ENCODE results near the gene ESX1. TPM values are rescaled to one million over a fixed set of nuclear protein-coding genes. Genes with fewer than 3 reads are reported as not detected.

Gene ESX1
- not detected for polyA plus RNA-seq (2013, experiment 1 of 2)
- not detected for polyA plus RNA-seq (2013, experiment 2 of 2)

GRCh38 chrX:104254442-104255115 is at the start of gene ESX1:
Gene ESX1, minus strand, starts transcription at chrX:104254933. Its CDS starts 84 bp downstream, at chrX:104254849.
- peak within 1 kb of the TSS; percentile 31 for H3K4me3 ChIP-seq (ENCODE audit: extremely low read depth, insufficient read depth, low read length, poor library complexity, severe bottlenecking)
- H3K27ac ChIP-seq (ENCODE audit: low read depth, low read length, severe bottlenecking) = no peak within 1 kb of the TSS
- no peaks in the 10 kb centered on the region for H3K36me3 ChIP-seq (ENCODE audit: control insufficient read depth, insufficient read depth, low read length)
- no peaks in the 10 kb centered on the region for H3K4me1 ChIP-seq (ENCODE audit: control insufficient read depth, insufficient read depth, low read length, poor library complexity, severe bottlenecking)
- no peaks in the 10 kb centered on the region for H3K9me3 ChIP-seq (ENCODE audit: control insufficient read depth, low read length)
- 1 to 2% methylated on average over 31 to 42 of the region's 56 CpGs for WGBS, 2 experiments (ENCODE audit: insufficient coverage in 2 of 2)

DNA sequence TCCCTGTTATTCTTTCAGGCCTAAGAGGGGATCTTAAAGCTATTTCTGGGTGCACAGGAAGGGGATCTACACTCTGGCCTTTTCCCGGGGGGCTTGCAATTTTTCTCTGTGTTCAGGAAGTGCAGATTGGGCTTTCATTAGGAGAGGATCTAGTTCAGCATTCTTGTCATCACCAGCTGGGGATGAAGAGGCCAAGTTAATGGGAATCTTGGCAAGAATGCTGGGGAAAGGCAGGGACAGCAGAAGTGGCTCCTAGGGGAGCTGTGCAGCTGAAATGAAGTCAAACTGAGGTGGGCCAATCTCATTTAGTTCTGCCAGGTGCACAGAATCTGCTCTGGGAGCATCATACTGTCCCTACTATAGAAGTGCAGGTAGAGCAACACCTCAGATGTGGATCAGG is 40.9 kb upstream of the ESX1 start:
- no peak overlapping the region for H3K4me3 ChIP-seq (ENCODE audit: extremely low read depth, insufficient read depth, low read length, poor library complexity, severe bottlenecking)
- H3K27ac ChIP-seq (ENCODE audit: low read depth, low read length, severe bottlenecking) = no peak overlapping the region
- no peaks in the 10 kb centered on the region for H3K36me3 ChIP-seq (ENCODE audit: control insufficient read depth, insufficient read depth, low read length)
- WGBS, 2 experiments (ENCODE audit: insufficient coverage in 2 of 2) = 100% methylated on average over 1 of the region's 1 CpG; no CpG with 5 or more reads in 1 of the 2 experiments
- H3K4me1 ChIP-seq (ENCODE audit: control insufficient read depth, insufficient read depth, low read length, poor library complexity, severe bottlenecking) = no peaks in the 10 kb centered on the region
- no peaks in the 10 kb centered on the region for H3K9me3 ChIP-seq (ENCODE audit: control insufficient read depth, low read length)

- H3K4me1 ChIP-seq (ENCODE audit: control insufficient read depth, insufficient read depth, low read length, poor library complexity, severe bottlenecking) = no peaks in the 10 kb centered on the region
- H3K9me3 ChIP-seq (ENCODE audit: control insufficient read depth, low read length) = no peaks in the 10 kb centered on the region
- WGBS, 2 experiments (ENCODE audit: insufficient coverage in 2 of 2) = 75 to 100% methylated on average over 1 of the region's 4 CpGs
- no peak overlapping the region for H3K27ac ChIP-seq (ENCODE audit: low read depth, low read length, severe bottlenecking)
- no peak overlapping the region for H3K4me3 ChIP-seq (ENCODE audit: extremely low read depth, insufficient read depth, low read length, poor library complexity, severe bottlenecking)
- H3K36me3 ChIP-seq (ENCODE audit: control insufficient read depth, insufficient read depth, low read length) = no peaks in the 10 kb centered on the region
These were observed 34.2 kb upstream of the ESX1 start for GRCh38 chrX:104288961-104289360.

- no peaks in the 10 kb centered on the region for H3K4me1 ChIP-seq (ENCODE audit: control insufficient read depth, insufficient read depth, low read length, poor library complexity, severe bottlenecking)
- no peaks in the 10 kb centered on the region for H3K36me3 ChIP-seq (ENCODE audit: control insufficient read depth, insufficient read depth, low read length)
- no peak overlapping the region for H3K27ac ChIP-seq (ENCODE audit: low read depth, low read length, severe bottlenecking)
- H3K4me3 ChIP-seq (ENCODE audit: extremely low read depth, insufficient read depth, low read length, poor library complexity, severe bottlenecking) = no peak overlapping the region
- WGBS, 2 experiments (ENCODE audit: insufficient coverage in 2 of 2) = 20 to 28% methylated on average over 1 to 4 of the region's 5 CpGs
- H3K9me3 ChIP-seq (ENCODE audit: control insufficient read depth, low read length) = no peaks in the 10 kb centered on the region
These were observed 33.5 kb upstream of the ESX1 start for GRCh38 chrX:104288269-104288668.

DNA sequence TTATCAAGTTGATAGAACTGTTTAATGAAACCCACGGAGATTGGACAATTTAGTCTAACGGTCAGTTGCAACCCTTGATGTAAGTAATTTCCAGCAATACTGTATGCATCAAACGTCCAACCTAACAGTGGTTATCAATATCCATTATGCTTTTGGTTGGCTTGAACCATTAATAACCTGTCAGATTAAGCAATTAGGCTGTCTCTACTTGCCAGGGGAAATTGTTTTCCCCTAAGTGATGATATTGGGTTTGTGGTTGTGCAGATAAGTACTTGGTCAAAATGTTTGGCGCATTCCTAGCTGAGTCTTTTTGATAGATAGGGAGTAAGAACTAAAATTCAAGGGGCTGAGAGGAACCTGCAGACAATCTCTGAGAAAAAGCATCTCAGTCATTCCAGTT is 30.5 kb upstream of the ESX1 start:
- WGBS, 2 experiments (ENCODE audit: insufficient coverage in 2 of 2) = 93 to 100% methylated on average over 2 of the region's 4 CpGs
- Histone ChIP-seq H3K27ac (ENCODE audit: low read depth, low read length, severe bottlenecking) (no peak overlapping the region), H3K4me1 (ENCODE audit: control insufficient read depth, insufficient read depth, low read length, poor library complexity, severe bottlenecking) (no peaks in the 10 kb centered on the region)

DNA sequence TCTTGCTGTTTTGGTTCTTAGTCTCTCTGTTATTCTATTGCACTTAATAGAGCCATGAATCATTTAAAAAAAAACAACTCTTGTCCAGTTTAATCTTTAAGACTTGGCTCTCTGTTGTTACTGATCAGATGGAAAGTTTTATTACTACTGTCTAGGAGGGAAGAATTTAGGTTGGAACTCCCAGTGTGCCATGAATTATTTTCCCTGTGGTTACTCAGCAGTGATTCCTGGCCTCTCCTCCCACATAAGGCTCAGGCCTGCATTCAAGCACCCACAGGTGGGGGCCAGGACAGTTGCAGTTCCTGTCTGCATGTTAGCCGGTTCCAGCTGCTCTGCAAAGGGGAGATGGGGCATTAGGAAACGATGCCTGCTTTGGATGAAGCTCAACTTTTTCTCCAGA is 29.8 kb upstream of the ESX1 start:
- WGBS, 2 experiments (ENCODE audit: insufficient coverage in 2 of 2) = no CpG with 5 or more reads among the region's 2 CpGs
- Histone ChIP-seq H3K27ac (ENCODE audit: low read depth, low read length, severe bottlenecking) (no peak overlapping the region), H3K36me3 (ENCODE audit: control insufficient read depth, insufficient read depth, low read length) (no peaks in the 10 kb centered on the region), H3K9me3 (ENCODE audit: control insufficient read depth, low read length) (no peaks in the 10 kb centered on the region), H3K4me3 (ENCODE audit: extremely low read depth, insufficient read depth, low read length, poor library complexity, severe bottlenecking) (no peak overlapping the region), H3K4me1 (ENCODE audit: control insufficient read depth, insufficient read depth, low read length, poor library complexity, severe bottlenecking) (no peaks in the 10 kb centered on the region)

More for the DNA sequence above, 30.5 kb upstream of the ESX1 start:
- H3K36me3 ChIP-seq (ENCODE audit: control insufficient read depth, insufficient read depth, low read length) = no peaks in the 10 kb centered on the region
- no peak overlapping the region for H3K4me3 ChIP-seq (ENCODE audit: extremely low read depth, insufficient read depth, low read length, poor library complexity, severe bottlenecking)
- no peaks in the 10 kb centered on the region for H3K9me3 ChIP-seq (ENCODE audit: control insufficient read depth, low read length)

GRCh38 chrX:104282166-104282725 is 27.5 kb upstream of the ESX1 start:
- Histone ChIP-seq H3K4me1 (ENCODE audit: control insufficient read depth, insufficient read depth, low read length, poor library complexity, severe bottlenecking) (no peaks in the 10 kb centered on the region), H3K27ac (ENCODE audit: low read depth, low read length, severe bottlenecking) (no peak overlapping the region), H3K36me3 (ENCODE audit: control insufficient read depth, insufficient read depth, low read length) (no peaks in the 10 kb centered on the region), H3K4me3 (ENCODE audit: extremely low read depth, insufficient read depth, low read length, poor library complexity, severe bottlenecking) (no peak overlapping the region), H3K9me3 (ENCODE audit: control insufficient read depth, low read length) (no peaks in the 10 kb centered on the region)
- 77 to 92% methylated on average over 4 to 5 of the region's 9 CpGs for WGBS, 2 experiments (ENCODE audit: insufficient coverage in 2 of 2)

- Histone ChIP-seq H3K9me3 (ENCODE audit: control insufficient read depth, low read length) (no peaks in the 10 kb centered on the region), H3K27ac (ENCODE audit: low read depth, low read length, severe bottlenecking) (no peak overlapping the region), H3K4me3 (ENCODE audit: extremely low read depth, insufficient read depth, low read length, poor library complexity, severe bottlenecking) (no peak overlapping the region), H3K36me3 (ENCODE audit: control insufficient read depth, insufficient read depth, low read length) (no peaks in the 10 kb centered on the region), H3K4me1 (ENCODE audit: control insufficient read depth, insufficient read depth, low read length, poor library complexity, severe bottlenecking) (no peaks in the 10 kb centered on the region)
- 100% methylated on average over 2 of the region's 4 CpGs; no CpG with 5 or more reads in 1 of the 2 experiments for WGBS, 2 experiments (ENCODE audit: insufficient coverage in 2 of 2)
These were observed 26.8 kb upstream of the ESX1 start for GRCh38 chrX:104281564-104281963.

- no CpG with 5 or more reads among the region's 5 CpGs for whole genome bisulfite sequencing, 2 experiments (ENCODE audit: insufficient coverage in 2 of 2)
- H3K9me3 ChIP-seq (ENCODE audit: control insufficient read depth, low read length) = no peaks in the 10 kb centered on the region
- no peak overlapping the region for H3K4me3 ChIP-seq (ENCODE audit: extremely low read depth, insufficient read depth, low read length, poor library complexity, severe bottlenecking)
These were observed 25.9 kb upstream of the ESX1 start for GRCh38 chrX:104280609-104281008.

GRCh38 chrX:104270916-104271512 is 16.3 kb upstream of the ESX1 start:
- no peaks in the 10 kb centered on the region for H3K4me1 ChIP-seq (ENCODE audit: control insufficient read depth, insufficient read depth, low read length, poor library complexity, severe bottlenecking)

More at GRCh38 chrX:104280609-104281008, 25.9 kb upstream of the ESX1 start:
- Histone ChIP-seq H3K36me3 (ENCODE audit: control insufficient read depth, insufficient read depth, low read length) (no peaks in the 10 kb centered on the region), H3K4me1 (ENCODE audit: control insufficient read depth, insufficient read depth, low read length, poor library complexity, severe bottlenecking) (no peaks in the 10 kb centered on the region), H3K27ac (ENCODE audit: low read depth, low read length, severe bottlenecking) (no peak overlapping the region)

GRCh38 chrX:104270212-104270611 is 15.5 kb upstream of the ESX1 start:
- H3K4me3 ChIP-seq (ENCODE audit: extremely low read depth, insufficient read depth, low read length, poor library complexity, severe bottlenecking) = no peak overlapping the region
- no peak overlapping the region for H3K27ac ChIP-seq (ENCODE audit: low read depth, low read length, severe bottlenecking)
- H3K4me1 ChIP-seq (ENCODE audit: control insufficient read depth, insufficient read depth, low read length, poor library complexity, severe bottlenecking) = no peaks in the 10 kb centered on the region
- 23 to 47% methylated on average over 3 to 4 of the region's 6 CpGs for WGBS, 2 experiments (ENCODE audit: insufficient coverage in 2 of 2)
- H3K36me3 ChIP-seq (ENCODE audit: control insufficient read depth, insufficient read depth, low read length) = no peaks in the 10 kb centered on the region
- H3K9me3 ChIP-seq (ENCODE audit: control insufficient read depth, low read length) = no peaks in the 10 kb centered on the region

More at GRCh38 chrX:104270916-104271512, 16.3 kb upstream of the ESX1 start:
- WGBS, 2 experiments (ENCODE audit: insufficient coverage in 2 of 2) = 0% methylated on average over 2 of the region's 7 CpGs
- H3K9me3 ChIP-seq (ENCODE audit: control insufficient read depth, low read length) = no peaks in the 10 kb centered on the region
- H3K27ac ChIP-seq (ENCODE audit: low read depth, low read length, severe bottlenecking) = no peak overlapping the region
- no peaks in the 10 kb centered on the region for H3K36me3 ChIP-seq (ENCODE audit: control insufficient read depth, insufficient read depth, low read length)
- no peak overlapping the region for H3K4me3 ChIP-seq (ENCODE audit: extremely low read depth, insufficient read depth, low read length, poor library complexity, severe bottlenecking)

Measured in mesodermal cell (in vitro differentiated cells).